NCI-H1092 (cell line): ENCODE results near the gene NDEL1.

Experiments used
- DNase-seq: peaks from one replicate; lab custom pipeline; 2025; lab: John Stamatoyannopoulos, UW

Gene NDEL1

DNA sequence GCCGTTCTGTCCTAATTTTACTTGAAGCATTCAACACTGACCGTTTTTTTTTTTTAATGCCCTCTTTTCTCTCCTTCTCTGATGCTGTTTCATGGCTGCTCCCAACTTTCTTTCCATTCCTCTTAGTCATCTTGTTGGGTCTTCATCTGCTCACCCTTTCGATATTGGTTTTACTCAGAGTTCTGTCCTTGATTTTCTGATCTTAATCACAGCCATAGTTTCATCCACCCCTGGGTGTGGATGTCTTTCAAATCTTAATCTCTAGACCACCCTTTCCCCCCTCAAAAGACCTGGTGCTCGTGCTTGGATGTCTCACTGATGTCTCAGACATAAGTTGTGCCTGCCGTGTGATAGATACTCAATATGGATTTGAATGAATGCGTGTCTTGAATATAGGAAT is 22.4 kb downstream of the NDEL1 start:
- DNase-seq: no peak

DNA sequence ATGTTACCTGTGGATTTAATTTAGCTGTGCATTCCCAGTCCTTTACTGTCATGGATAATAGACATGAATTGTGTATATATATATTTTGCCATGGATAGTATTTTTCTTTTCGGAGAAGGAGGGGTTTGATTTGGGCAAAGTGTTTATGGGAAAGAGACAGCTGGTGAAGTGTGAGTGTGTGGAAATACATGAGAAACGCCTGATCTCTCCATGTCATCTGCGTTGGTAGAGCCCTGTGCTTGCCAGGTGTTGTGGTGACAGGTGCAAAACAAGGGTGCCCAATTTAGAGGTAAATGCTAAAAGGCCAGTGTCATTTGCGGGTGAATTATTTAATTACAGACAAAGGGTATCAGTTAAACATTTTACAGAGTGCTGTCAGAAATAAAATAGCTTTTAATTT is 23.4 kb downstream of the NDEL1 start:
- no peak for DNase-seq

DNA sequence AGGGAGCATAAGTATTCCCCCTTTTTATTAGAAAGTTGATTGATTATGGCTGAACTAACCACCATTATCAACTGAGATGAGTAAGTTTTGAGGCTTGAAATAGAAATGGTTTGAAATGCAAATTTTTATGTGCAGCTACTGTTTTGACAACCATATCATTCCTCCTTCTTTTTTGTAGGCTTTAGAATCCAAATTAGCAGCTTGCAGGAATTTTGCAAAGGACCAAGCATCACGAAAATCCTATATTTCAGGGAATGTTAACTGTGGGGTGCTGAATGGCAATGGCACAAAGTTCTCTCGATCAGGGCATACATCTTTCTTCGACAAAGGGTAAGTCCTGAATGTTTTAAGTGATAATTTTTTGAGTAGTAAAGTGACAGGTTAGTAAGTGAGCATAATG is 24.1 kb downstream of the NDEL1 start:
- DNase-seq: no peak

GRCh38 chr17:8462564-8462963 is 26.9 kb downstream of the NDEL1 start:
- DNase-seq: no peak

GRCh38 chr17:8463099-8463498 is 27.4 kb downstream of the NDEL1 start:
- DNase-seq: no peak

GRCh38 chr17:8464941-8465340 is 29.3 kb downstream of the NDEL1 start:
- no peak for DNase-seq

- DNase-seq: no peak
These were observed 29.7 kb downstream of the NDEL1 start for GRCh38 chr17:8465356-8465755.

- no peak for DNase-seq
These were observed 30.1 kb downstream of the NDEL1 start for GRCh38 chr17:8465759-8466158.

DNA sequence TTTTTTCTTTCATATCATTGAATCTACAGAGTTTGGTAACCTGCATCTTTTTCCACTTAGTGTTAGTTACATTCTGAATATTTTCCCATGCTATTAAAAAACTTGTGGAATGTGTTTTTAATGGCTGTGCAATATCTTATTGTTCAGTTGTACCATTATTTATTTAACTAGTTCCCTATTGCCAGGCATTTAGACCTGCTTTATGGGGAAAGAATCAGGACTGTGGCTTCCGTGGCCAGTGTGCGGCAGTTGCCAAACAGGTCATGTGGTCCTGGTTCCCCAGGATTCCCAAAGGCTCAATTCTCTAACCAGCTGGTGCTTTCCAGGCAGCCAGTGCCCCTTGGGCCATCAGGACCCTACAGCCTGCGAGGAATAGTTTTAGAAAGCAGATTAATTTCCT is 30.8 kb downstream of the NDEL1 start:
- DNase-seq: no peak

DNA sequence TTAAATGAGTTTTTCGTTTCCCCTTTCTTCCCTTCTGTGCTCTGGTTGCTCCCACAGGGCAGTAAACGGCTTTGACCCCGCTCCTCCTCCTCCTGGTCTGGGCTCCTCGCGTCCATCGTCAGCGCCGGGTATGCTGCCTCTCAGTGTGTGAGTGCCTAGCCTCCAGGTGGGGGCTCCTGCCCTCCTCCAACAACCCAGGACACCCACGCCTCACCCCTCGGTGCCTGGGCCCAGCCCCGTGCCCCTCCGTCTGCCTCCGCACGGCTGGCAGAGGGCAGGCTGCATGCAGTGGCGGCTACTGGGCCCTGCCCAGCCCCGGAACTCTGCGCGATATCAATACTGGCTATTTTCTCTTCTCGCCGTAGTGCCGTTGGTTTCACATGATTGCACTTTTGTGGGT is 31.2 kb downstream of the NDEL1 start:
- no peak for DNase-seq

GRCh38 chr17:8467527-8467926 is 31.8 kb downstream of the NDEL1 start:
- no peak for DNase-seq

DNA sequence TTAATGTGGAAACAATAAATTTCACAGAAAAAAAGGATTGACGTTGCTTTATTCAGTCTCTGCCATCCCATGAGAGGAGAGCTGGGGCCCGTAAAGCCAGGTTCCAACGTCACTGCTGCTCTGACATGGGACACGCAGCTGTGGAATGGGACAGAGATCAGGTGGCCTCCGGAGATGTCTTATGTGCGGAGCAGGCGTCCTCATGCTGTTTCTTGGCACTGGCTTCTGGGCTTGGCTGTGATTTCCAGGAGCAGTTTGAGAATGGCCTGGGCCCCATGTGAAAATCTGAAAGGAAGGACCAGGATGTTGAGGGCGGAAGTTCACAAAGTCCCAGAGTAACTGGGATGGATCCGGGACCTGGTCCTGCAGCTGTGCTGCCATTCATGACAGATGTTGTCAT is 32.4 kb downstream of the NDEL1 start:
- DNase-seq: no peak

GRCh38 chr17:8468980-8469379 is 33.3 kb downstream of the NDEL1 start:
- DNase-seq: no peak

GRCh38 chr17:8469964-8470363 is 34.3 kb downstream of the NDEL1 start:
- DNase-seq: no peak

DNA sequence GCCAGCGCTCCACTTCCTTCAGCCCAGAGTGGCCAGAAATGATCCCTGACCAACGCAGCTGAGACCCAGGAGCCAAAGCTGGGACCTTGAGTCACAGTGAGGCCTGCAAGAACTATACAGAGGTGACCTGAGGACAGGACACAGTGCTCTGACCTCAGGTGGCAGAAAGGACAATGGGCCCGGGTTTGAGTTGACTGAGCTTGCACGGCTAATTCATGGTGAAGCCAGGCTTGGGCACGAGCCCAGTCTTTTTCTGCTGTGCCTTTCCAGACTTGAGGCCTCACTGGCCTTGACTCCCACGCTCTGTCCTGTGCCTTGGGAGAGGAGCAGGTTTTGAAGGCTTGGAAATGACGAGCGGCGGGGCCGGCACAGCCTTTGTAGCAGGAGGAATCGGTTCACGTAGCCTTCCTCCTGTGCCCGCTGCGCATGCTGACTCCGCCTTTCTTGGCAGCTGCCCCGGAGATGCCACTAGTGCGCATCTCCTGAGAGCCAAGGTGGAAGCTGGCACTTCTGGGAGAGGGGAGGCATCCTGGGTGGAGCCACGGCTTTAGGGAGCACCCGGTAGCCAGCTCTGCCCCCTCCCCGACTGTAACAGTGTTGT is 34.9 kb downstream of the NDEL1 start:
- no peak for DNase-seq

GRCh38 chr17:8472663-8473062 is 37.0 kb downstream of the NDEL1 start:
- DNase-seq: no peak

GRCh38 chr17:8473451-8474192 is 37.9 kb downstream of the NDEL1 start:
- DNase-seq: no peak

- DNase-seq: no peak
These were observed 39.1 kb downstream of the NDEL1 start for GRCh38 chr17:8474826-8475225.

GRCh38 chr17:8475227-8475626 is 39.5 kb downstream of the NDEL1 start:
- no peak for DNase-seq

GRCh38 chr17:8475781-8476180 is 40.1 kb downstream of the NDEL1 start:
- no peak for DNase-seq

DNA sequence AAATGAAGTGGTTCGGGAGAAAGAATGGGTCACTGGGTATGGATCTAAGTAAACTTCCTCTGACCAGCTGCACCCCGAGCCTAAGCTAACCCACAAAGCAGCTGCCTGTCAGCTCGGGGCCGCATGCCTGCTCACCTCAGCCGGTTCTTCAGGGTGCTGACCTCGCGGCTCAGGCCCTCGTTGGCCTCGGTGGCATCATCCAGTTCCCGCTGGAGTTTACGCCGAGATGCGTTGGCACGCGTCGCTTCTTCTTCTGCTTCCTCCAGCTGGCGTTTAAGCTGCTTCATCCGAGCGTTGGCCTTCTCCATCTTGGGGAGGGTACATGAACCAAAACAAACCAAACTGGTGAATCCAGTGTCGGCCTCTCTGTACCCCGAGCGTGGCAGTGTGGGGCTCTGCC is 41.1 kb downstream of the NDEL1 start:
- no peak for DNase-seq

DNA sequence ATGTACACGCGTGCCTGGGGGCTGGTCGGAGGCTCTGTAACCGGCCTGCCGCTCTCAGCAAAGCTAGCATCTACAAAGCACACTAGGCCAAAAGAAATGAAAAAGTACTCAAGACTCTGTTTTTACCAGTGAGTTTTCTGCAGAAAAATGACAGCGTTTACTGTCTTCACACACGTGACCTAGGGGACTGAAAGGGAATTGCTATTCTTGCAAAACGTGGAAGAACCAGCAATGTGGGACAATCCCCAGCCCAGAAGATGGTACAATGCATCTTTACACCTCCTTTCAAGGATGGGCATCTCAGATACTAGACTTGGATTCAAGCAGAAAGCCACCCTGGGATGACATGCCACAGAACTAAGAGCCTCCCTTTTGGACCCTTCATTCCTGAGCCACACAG is 41.5 kb downstream of the NDEL1 start:
- no peak for DNase-seq

DNA sequence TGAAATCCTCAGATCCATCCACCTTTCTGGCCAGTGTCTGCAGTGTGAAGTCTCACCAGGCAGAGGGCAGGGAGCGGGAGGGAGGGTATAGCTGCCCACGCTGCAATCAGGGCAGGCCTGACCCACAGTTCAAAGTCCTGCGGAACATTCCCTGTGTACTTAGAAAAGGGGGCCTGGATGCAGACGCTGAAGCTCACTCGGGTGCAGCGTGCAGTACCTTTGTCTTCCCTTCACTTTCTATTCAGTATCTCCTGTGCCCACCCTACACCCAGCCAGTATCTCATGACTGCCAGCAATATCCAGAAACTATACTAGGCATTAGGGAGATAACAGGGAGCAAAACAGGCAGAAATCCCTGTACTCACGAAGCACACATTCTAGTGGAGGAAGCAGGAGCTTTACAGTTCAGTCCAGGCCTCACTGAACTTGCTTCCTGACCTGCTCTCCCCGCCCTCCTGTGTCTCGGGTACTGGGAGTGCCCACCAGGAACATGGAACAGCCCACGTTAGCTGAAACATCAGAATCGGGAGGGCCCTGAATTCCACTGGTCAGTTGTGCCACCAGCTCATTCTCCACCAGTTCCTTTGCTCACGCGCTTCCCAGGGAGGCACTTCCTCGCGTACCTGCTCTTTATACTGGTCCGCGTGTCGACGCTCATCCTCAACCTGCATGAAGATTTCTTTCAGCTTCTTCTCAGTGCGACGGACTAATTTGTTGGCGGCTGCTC is 42.2 kb downstream of the NDEL1 start:
- DNase-seq: no peak
